Gastrocnemius medialis (tissue), 4 donors: ENCODE data around the gene GALNT9. TPM values are rescaled to one million over a fixed set of nuclear protein-coding genes. Genes with fewer than 3 reads are reported as not detected.

Source experiments
- ATAC-seq, 2 donors: fragments of 150-250 bp; one replicate each; pipeline ENCODE4 v1.9.1; 2016
- DNase-seq, 2 donors: peaks; one replicate each; pipeline ENCODE4 v3.0.0-alpha.2; 2019
- H3K27ac ChIP-seq, 4 donors: fragments of 200-600 bp; sonication (generic); 1 replicate in 1 of 4; 2 replicates in 3 of 4; pipeline ENCODE4 v1.5.1; 2016 to 2018; ENCODE audit warnings: mild to moderate bottlenecking in 2 of 4, moderate library complexity in 1 of 4
- H3K27me3 ChIP-seq, 3 donors: fragments of 200-600 bp; sonication (generic) in 2 of 3; 1 replicate in 1 of 3; 2 replicates in 2 of 3; pipeline versions ENCODE4 v1.5.1 to v1.6.0; 2016 to 2019; ENCODE audit warnings: mild to moderate bottlenecking in 1 of 3, moderate library complexity in 1 of 3
- H3K36me3 ChIP-seq, 2 donors: fragments of 200-600 bp; sonication (generic) in 1 of 2; one replicate each; pipeline ENCODE4 v1.5.1; 2017 to 2018
- H3K4me1 ChIP-seq, 2 donors: fragments of 200-600 bp; sonication (generic) in 1 of 2; one replicate each; pipeline ENCODE4 v1.5.1; 2016 to 2017; ENCODE audit warnings: mild to moderate bottlenecking in 2 of 2
- H3K4me3 ChIP-seq, 4 donors: fragments of 200-600 bp; sonication (generic) in 3 of 4; 1 replicate in 1 of 4; 2 replicates in 3 of 4; pipeline ENCODE4 v1.5.1; 2016 to 2019; ENCODE audit warnings: mild to moderate bottlenecking in 2 of 4
- H3K9me3 ChIP-seq, 3 donors: fragments of 200-600 bp; sonication (generic) in 2 of 3; 1 replicate in 1 of 3; 2 replicates in 2 of 3; pipeline ENCODE4 v1.5.1; 2016 to 2019
- POLR2A ChIP-seq, 2 donors: fragments of 450-650 bp; IDR thresholded peaks; one replicate each; pipeline ENCODE4 v1.6.1; 2017; ENCODE audit warnings: antibody characterized with exemption in 2 of 2, mild to moderate bottlenecking in 2 of 2, moderate library complexity in 2 of 2
- in situ Hi-C, 4 donors: fragments of 200-750 bp; cut with MboI; loops; one replicate each; pipeline versions ENCODE4 v1.15.0 to v1.8.0; 2017; ENCODE audit warnings: low sequenced_read_pairs in 4 of 4
- intact Hi-C: fragments of 100-400 bp; cut with DNase I; formaldehyde crosslinking; loops from one replicate; pipeline ENCODE4 v1.15.1; 2023; ENCODE audit warnings: low total_unique reads
- total RNA-seq, 4 donors: library from RNA; depleted of rRNA; stranded (reverse); fragments of >200 nt; gene quantifications; one replicate each; pipeline versions ENCODE4 v1.1.0 to v1.2.3, GENCODE V29; 2016
- TF ChIP-seq, protein P1 (sequence below), 5 experiments: fragments of 450-650 bp in 3 of 5; fragments of 200-600 bp in 2 of 5; sonication (generic) in 2 of 5; IDR thresholded peaks in 4 of 5; conservative IDR thresholded peaks in 1 of 5; 1 replicate in 4 of 5; 2 replicates in 1 of 5; pipeline ENCODE4 v1.5.1; 2016 to 2019; ENCODE audit warnings: antibody characterized with exemption in 5 of 5, mild to moderate bottlenecking in 3 of 5, moderate library complexity in 3 of 5

The GALNT9 gene
- total RNA-seq, 4 donors from 2014 or later, result not detected

DNA sequence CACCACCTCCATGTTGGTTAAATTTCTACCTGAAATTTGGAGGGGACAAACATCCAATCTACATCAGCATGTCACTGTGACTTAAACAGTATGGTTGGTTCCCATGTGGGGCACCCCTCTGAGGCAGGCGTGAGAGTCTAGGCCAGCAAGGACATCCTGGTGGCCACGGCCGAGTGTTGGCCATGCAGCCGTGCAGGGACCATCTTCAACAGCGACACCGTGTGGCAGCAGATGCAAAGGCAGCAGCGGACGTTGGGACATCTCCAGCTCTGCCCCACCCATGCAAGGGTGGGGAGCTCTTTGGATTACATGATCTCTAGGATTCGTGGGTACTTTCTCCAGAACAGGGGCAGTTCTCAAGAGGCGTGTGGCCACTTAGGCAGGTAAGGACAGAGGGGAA, 135.3 kb downstream of the GALNT9 start:
- DNase-seq (no peak), ATAC-seq (no peak)
- no peaks in the 10 kb centered on the region for H3K9me3 ChIP-seq
- peaks cover 14 to 42% (median 19%) of the 10 kb centered on the region in 3 donors for H3K27me3 ChIP-seq
- in situ Hi-C loops (no loop called here), intact Hi-C loops (no loop called here)
- no peak for TF ChIP-seq POLR2A (IDR thresholded peaks at IDR 0.05)
- TF ChIP-seq, protein P1, sequence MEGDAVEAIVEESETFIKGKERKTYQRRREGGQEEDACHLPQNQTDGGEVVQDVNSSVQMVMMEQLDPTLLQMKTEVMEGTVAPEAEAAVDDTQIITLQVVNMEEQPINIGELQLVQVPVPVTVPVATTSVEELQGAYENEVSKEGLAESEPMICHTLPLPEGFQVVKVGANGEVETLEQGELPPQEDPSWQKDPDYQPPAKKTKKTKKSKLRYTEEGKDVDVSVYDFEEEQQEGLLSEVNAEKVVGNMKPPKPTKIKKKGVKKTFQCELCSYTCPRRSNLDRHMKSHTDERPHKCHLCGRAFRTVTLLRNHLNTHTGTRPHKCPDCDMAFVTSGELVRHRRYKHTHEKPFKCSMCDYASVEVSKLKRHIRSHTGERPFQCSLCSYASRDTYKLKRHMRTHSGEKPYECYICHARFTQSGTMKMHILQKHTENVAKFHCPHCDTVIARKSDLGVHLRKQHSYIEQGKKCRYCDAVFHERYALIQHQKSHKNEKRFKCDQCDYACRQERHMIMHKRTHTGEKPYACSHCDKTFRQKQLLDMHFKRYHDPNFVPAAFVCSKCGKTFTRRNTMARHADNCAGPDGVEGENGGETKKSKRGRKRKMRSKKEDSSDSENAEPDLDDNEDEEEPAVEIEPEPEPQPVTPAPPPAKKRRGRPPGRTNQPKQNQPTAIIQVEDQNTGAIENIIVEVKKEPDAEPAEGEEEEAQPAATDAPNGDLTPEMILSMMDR (IDR thresholded peaks at IDR 0.05 in 4 of 5, conservative IDR thresholded peaks at IDR 0.05 in 1 of 5), result no peak
- no peaks in the 10 kb centered on the region for H3K36me3 ChIP-seq
- H3K4me1 ChIP-seq, result peaks cover 0 to 7% of the 10 kb centered on the region in 2 donors
- no peak overlapping the region for H3K27ac ChIP-seq
- H3K4me3 ChIP-seq, result no peak overlapping the region

- intact Hi-C loops, result no loop called here
- ATAC-seq, result no peak
- Histone ChIP-seq H3K4me1 (peaks cover 0 to 7% of the 10 kb centered on the region in 2 donors), H3K27me3 (peaks cover 3 to 38% (median 25%) of the 10 kb centered on the region in 3 donors), H3K36me3 (no peaks in the 10 kb centered on the region), H3K27ac (no peak overlapping the region), H3K9me3 (no peaks in the 10 kb centered on the region), H3K4me3 (no peak overlapping the region)
- in situ Hi-C loops, result no loop called here
- DNase-seq, result no peak
- TF ChIP-seq, protein P1 (IDR thresholded peaks at IDR 0.05 in 4 of 5, conservative IDR thresholded peaks at IDR 0.05 in 1 of 5), result no peak
- TF ChIP-seq POLR2A (IDR thresholded peaks at IDR 0.05), result no peak
These were observed 137.5 kb downstream of the GALNT9 start for GRCh38 chr12:132191715-132192553.

DNA sequence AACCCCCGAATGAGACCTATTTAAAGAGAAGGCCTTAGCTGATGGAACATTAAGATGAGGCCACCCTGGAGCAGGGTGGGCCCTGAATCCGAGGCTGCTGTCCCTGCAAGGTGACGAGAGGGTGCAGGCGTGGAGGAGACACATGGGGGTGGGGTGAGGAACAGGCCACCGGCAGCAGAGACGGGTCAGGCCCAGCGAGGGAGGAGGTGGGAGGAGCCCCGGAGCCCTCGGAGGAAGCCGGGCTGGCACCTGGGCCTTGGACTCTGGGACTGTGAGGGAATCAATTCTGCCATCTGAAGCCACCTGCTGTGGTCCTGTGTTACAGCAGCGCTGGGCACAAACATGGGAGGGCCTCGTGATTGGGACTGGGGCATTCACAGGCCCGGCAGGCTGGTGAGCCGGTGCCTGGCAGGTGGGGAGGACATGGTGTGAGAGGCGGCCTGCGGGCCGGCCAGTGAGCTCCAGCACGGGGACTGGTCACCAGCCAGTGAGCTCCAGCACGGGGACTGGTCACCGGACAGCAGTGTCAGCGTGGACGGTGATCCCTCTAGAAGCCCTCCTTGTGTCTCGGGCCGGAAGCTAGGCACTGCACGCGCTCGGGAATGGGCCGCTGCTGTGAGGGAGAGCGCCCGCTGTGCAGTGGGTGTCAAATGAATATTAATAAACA, 138.4 kb downstream of the GALNT9 start:
- H3K4me3 ChIP-seq, result no peak overlapping the region
- DNase-seq (no peak), ATAC-seq (no peak)
- in situ Hi-C loops, result no loop called here
- TF ChIP-seq, protein P1 (IDR thresholded peaks at IDR 0.05 in 4 of 5, conservative IDR thresholded peaks at IDR 0.05 in 1 of 5), result no peak
- TF ChIP-seq POLR2A (IDR thresholded peaks at IDR 0.05), result no peak
- peaks cover 0 to 7% of the 10 kb centered on the region in 2 donors for H3K4me1 ChIP-seq
- peaks cover 0 to 45% (median 33%) of the 10 kb centered on the region in 3 donors for H3K27me3 ChIP-seq
- no peaks in the 10 kb centered on the region for H3K36me3 ChIP-seq
- H3K9me3 ChIP-seq, result no peaks in the 10 kb centered on the region
- intact Hi-C loops, result no loop called here
- H3K27ac ChIP-seq, result no peak overlapping the region

GRCh38 chr12:132190012-132190755, 139.2 kb downstream of the GALNT9 start:
- Histone ChIP-seq H3K4me3 (peak overlapping the region; percentile 56 to 65 (median 64)), H3K4me1 (peaks cover 0 to 7% of the 10 kb centered on the region in 2 donors), H3K36me3 (no peaks in the 10 kb centered on the region), H3K27me3 (peaks cover 0 to 53% (median 41%) of the 10 kb centered on the region in 3 donors), H3K27ac (peak overlapping the region; percentile 14 to 77 (median 58)), H3K9me3 (no peaks in the 10 kb centered on the region)
- TF ChIP-seq, protein P1 (IDR thresholded peaks at IDR 0.05 in 4 of 5, conservative IDR thresholded peaks at IDR 0.05 in 1 of 5), result no peak
- TF ChIP-seq POLR2A (IDR thresholded peaks at IDR 0.05), result peak in 1 of 2 donors; percentile 27
- intact Hi-C loops (no loop called here), in situ Hi-C loops (no loop called here)
- DNase-seq, result no peak
- no peak for ATAC-seq
